GM13976 (cell line): ENCODE measurements around the gene CFAP92.

Experiments used
- DNase-seq: peaks from one replicate; pipeline ENCODE4 v3.0.0; 2012; ENCODE audit warnings: low spot score
- in situ Hi-C: fragments of 300-500 bp; cut with MboI; formaldehyde crosslinking; loops from one replicate; pipeline ENCODE4 v1.12.0; 2022; ENCODE audit warnings: low sequenced_read_pairs, mixed read lengths, inconsistent platforms; ENCODE audit not compliant: unreplicated experiment
- TF ChIP-seq, protein P1 (sequence below): IDR thresholded peaks from 2 replicates; pipeline ENCODE4 v1.5.1; 2012; ENCODE audit warnings: borderline replicate concordance, mild to moderate bottlenecking; ENCODE audit not compliant: insufficient read depth; ENCODE audit errors: extremely low read depth, missing control alignments, control extremely low read depth

CFAP92 gene

DNA sequence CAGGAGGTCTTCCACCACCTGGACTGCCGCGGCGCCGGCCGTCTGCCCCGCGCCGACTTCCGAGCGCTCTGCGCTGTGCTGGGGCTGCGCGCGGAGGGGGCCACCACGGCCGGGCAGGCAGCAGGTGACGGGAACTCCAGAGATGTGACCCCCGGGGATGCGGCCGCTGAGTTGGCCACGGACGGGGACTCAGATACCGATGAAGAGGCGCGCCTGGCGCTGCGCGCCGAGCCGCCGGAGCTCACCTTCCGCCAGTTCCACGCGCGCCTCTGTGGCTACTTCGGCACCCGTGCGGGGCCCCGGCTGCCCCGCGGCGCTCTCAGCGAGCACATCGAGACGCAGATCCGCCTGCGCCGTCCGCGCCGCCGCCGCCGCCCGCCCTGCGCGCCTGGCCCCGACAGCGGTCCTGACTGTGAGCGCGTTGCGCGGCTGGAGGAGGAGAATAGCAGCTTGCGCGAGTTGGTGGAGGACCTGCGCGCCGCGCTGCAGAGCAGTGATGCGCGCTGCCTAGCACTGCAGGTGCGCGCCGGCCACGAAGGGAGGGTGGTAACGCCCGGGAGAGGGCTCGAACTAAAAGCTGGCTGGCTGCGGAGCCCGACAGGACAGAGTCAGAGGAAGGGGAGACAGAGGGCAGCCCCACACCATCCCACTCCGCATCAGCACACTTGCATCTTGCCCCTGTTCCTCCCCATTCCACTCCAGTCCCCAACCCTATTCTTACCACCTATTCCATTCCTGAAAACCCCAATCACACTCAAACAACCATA, 8.1 kb upstream of the CFAP92 start:
- in situ Hi-C loops, result no loop called here

DNA sequence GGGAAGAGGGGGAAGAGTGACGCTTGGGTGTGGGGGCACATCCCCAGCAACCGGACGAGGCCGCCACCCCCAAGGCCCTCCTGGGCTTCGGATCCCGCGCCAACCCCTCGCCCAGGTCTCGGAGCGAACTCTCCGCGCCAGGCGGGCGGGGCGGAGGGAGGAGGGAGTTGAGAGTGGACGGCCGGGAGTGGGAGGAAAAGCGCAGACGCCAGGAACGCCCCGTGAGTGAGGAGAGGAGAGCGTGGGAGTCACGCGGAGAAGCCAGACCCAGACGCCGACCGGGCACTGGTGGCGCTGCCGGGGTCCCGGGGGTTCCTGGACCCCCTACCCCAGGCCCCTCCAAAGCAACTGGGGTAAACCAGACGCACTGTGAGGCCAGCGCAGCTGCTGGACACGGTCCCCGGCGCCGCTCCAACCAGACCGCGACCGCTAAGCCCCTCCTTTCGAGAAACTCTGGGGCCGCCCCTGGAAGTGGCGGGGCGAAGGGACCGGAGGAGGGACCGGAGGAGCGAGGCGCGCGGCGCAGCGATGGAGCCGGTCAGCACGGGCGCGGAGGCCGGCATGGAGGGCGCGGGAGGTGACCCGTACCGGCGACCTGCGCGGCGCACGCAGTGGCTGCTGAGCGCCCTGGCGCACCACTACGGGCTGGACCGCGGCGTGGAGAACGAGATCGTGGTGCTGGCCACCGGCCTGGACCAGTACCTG, 7.4 kb upstream of the CFAP92 start, which contains the start of gene EFCC1:
TSS of gene EFCC1 (plus strand) at position 204 of the 705 bp plus-strand sequence. CDS start at position 529, 325 bp downstream.
- in situ Hi-C loops, result no loop called here

More for the DNA sequence above, 8.1 kb upstream of the CFAP92 start:
- no peak for DNase-seq
- TF ChIP-seq, protein P1, sequence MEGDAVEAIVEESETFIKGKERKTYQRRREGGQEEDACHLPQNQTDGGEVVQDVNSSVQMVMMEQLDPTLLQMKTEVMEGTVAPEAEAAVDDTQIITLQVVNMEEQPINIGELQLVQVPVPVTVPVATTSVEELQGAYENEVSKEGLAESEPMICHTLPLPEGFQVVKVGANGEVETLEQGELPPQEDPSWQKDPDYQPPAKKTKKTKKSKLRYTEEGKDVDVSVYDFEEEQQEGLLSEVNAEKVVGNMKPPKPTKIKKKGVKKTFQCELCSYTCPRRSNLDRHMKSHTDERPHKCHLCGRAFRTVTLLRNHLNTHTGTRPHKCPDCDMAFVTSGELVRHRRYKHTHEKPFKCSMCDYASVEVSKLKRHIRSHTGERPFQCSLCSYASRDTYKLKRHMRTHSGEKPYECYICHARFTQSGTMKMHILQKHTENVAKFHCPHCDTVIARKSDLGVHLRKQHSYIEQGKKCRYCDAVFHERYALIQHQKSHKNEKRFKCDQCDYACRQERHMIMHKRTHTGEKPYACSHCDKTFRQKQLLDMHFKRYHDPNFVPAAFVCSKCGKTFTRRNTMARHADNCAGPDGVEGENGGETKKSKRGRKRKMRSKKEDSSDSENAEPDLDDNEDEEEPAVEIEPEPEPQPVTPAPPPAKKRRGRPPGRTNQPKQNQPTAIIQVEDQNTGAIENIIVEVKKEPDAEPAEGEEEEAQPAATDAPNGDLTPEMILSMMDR, result no peak

DNA sequence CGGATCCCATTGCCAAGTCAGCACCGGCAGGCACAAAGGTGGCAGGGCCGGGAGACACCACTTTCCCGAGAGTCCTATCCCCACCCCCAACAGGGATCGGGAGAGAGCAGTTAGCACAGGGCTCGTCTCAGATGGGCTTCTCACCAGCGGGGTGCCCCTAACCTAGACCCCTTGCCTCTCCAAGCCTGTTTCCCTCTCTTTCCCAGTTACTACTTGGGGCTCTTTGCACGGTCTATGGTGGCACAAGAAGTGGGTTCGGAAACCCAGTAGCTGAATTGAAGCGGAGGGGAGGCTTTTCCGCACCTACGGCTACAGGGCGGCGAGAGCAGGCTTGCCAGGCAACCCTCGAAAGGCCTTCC, 6.8 kb upstream of the CFAP92 start:
- in situ Hi-C loops, result no loop called here
- TF ChIP-seq, protein P1, result no peak
- DNase-seq, result no peak

More for the DNA sequence above, 7.4 kb upstream of the CFAP92 start, which contains the start of gene EFCC1:
- DNase-seq, result no peak
- TF ChIP-seq, protein P1, result no peak

DNA sequence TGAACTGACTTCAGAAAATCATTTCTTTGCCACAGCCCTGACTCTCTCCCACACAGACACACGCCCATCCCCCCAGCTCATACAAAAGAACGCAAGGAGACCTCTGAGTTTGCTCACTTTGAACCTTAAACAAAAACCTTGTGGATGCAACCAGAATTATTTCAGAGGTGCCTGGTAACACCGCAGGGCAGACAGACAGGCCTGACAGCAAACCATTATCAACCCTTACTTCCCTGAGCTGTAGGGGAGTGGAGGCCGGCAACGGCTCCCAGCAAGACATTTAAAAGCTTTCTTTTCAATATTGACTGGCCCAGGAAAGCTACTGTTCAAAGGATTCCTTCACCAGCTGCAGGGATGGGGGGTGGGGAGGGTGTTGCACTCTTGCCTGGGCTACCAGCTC, 5.2 kb upstream of the CFAP92 start:
- TF ChIP-seq, protein P1, result no peak
- in situ Hi-C loops, result no loop called here
- DNase-seq, result no peak

DNA sequence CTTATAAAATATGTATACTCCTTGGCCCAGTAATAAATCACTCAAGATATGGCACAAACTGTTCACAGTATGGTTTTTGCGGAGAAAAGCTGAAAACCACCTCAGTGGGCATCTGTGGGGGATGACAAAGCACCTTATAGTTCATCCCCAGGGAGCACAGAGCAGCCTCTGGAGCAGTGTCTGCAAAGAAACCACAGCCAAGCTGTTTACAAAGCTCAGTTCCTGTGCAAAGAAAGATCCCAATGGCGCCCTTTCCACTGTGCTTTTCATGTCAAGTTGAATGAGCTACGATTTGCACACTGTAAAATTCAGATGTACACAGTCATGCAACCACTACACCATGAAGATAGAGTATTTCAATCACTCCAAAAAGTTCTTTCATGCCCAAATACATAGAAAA, 4.7 kb upstream of the CFAP92 start:
- DNase-seq, result no peak
- TF ChIP-seq, protein P1, result no peak
- in situ Hi-C loops, result no loop called here

DNA sequence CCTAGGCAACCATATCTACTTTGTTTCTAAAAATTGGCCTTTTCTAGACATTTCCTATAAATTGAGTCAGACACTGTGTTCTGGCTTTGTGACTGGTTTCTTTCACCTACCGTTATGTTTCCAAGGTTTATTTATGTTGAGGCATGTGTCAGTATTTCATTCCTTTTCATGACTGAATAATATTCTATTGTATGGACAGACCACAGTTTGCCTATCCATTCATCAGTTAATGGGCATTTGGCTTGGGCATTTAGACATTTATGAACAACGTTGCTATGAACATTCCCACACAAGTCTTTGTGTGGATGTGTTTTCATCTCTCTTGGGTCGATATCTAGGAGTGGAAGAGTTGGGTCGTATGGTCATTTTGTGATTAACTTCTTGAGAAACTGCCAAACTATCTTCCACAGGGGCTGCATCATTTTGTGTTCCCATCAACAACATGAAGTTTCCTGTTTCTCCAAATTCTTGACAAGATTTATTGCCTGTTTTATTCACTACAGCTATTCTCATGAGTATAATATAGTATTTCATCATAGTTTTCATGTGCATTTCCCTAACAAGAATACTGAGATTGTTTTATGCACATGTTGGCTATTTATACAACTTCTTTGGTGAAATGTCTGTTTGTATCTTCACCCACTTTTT, 3.7 kb upstream of the CFAP92 start:
- no peak for DNase-seq
- TF ChIP-seq, protein P1, result no peak
- in situ Hi-C loops, result no loop called here
